Subcutaneous abdominal adipose tissue (tissue), 5 donors: ENCODE results near the gene CNKSR3.
A peak's percentile ranks its signal among the peaks of the same experiment; 100 is the strongest.

Experiments
- H3K27ac ChIP-seq: one replicate; pipeline ENCODE4 v1.7.0; 2013; ENCODE audit warnings: low read depth, mild to moderate bottlenecking, inconsistent platforms, low read length, moderate library complexity
- H3K27me3 ChIP-seq, 5 donors: one replicate each; pipeline ENCODE4 v1.7.0; 2013; ENCODE audit warnings: low read length in 5 of 5, inconsistent platforms in 1 of 5; ENCODE audit not compliant: control insufficient read depth in 5 of 5, insufficient read depth in 4 of 5
- H3K36me3 ChIP-seq, 5 donors: one replicate each; pipeline ENCODE4 v1.7.0; 2013; ENCODE audit warnings: low read length in 5 of 5; ENCODE audit not compliant: control insufficient read depth in 5 of 5, insufficient read depth in 5 of 5
- H3K4me1 ChIP-seq, 5 donors: one replicate each; pipeline ENCODE4 v1.7.0; 2013; ENCODE audit warnings: low read length in 5 of 5, mild to moderate bottlenecking in 3 of 5, moderate library complexity in 1 of 5; ENCODE audit not compliant: control insufficient read depth in 5 of 5, insufficient read depth in 5 of 5
- H3K4me3 ChIP-seq, 5 donors: one replicate each; pipeline ENCODE4 v1.7.0; 2013; ENCODE audit warnings: low read length in 5 of 5, low read depth in 1 of 5
- H3K9ac ChIP-seq, 5 donors: one replicate each; pipeline ENCODE4 v1.7.0; 2013; ENCODE audit warnings: low read length in 5 of 5, mild to moderate bottlenecking in 4 of 5, moderate library complexity in 3 of 5
- H3K9me3 ChIP-seq, 5 donors: one replicate each; pipeline ENCODE4 v1.7.0; 2013; ENCODE audit warnings: low read length in 5 of 5; ENCODE audit not compliant: control insufficient read depth in 5 of 5
- donor health status: healthy.
- donor health status: healthy.
- donor health status: healthy.
- donor health status: healthy.
- donor health status: healthy.

Gene CNKSR3

GRCh38 chr6:154380741-154381140 is 129.7 kb downstream of the CNKSR3 start:
- no peak overlapping the region for H3K27ac ChIP-seq
- peak overlapping the region in 1 of 5 donors; percentile 35 for H3K9ac ChIP-seq
- no peaks in the 10 kb centered on the region for H3K4me1 ChIP-seq
- H3K27me3 ChIP-seq = no peaks in the 10 kb centered on the region
- no peaks in the 10 kb centered on the region for H3K36me3 ChIP-seq
- H3K4me3 ChIP-seq = no peak overlapping the region
- peaks cover 0 to 4% (median 3%) of the 10 kb centered on the region in 5 donors for H3K9me3 ChIP-seq

DNA sequence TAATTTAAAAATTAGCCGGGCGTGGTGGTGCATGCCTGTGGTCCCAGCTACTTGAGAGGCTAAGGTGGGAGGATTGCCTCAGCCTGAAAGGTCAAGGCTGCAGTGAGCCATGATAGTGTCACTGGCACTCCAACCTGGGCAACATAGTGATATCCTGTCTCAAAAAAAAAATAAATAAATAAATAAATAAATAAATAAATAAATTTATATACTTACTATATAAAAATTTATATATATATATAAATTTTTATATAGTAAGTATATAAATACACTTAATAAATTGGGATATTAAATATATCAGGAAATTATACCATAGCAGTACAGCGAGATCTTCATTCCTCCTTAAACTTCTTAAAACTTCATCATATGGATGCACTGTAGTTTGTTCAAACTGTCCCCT is 130.9 kb downstream of the CNKSR3 start:
- Histone ChIP-seq H3K27ac (no peak overlapping the region), H3K4me1 (no peaks in the 10 kb centered on the region), H3K9me3 (peaks cover 0 to 4% (median 3%) of the 10 kb centered on the region in 5 donors), H3K9ac (no peak overlapping the region), H3K4me3 (no peak overlapping the region), H3K36me3 (no peaks in the 10 kb centered on the region), H3K27me3 (no peaks in the 10 kb centered on the region)

- Histone ChIP-seq H3K9ac (no peak overlapping the region), H3K4me1 (no peaks in the 10 kb centered on the region), H3K27ac (no peak overlapping the region), H3K27me3 (no peaks in the 10 kb centered on the region), H3K36me3 (no peaks in the 10 kb centered on the region), H3K9me3 (peaks cover 0 to 4% (median 3%) of the 10 kb centered on the region in 5 donors), H3K4me3 (no peak overlapping the region)
These were observed 132.0 kb downstream of the CNKSR3 start for GRCh38 chr6:154378518-154378917.

- no peak overlapping the region for H3K4me3 ChIP-seq
- H3K9me3 ChIP-seq = no peaks in the 10 kb centered on the region
- H3K27ac ChIP-seq = no peak overlapping the region
- no peaks in the 10 kb centered on the region for H3K36me3 ChIP-seq
- no peaks in the 10 kb centered on the region for H3K4me1 ChIP-seq
- no peaks in the 10 kb centered on the region for H3K27me3 ChIP-seq
- H3K9ac ChIP-seq = no peak overlapping the region
These were observed 132.8 kb downstream of the CNKSR3 start for GRCh38 chr6:154377726-154378125.

DNA sequence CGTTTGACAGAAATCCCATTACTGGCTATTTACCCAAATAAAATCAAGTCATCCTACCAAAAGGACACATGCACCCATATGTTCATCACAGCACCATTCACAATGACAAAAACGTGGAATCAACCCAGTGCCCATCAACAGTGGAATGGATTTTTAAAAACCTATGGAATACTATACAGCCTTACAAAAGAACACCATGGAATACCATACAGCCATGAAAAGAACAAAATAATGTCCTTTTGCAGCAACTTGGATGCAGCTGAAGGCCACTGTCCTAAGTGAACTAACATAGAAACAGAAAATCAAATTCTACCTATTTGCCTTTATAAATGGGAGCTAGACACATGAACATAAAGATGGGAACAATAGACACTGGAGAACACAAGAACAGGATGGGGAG is 136.5 kb downstream of the CNKSR3 start:
- Histone ChIP-seq H3K36me3 (no peaks in the 10 kb centered on the region), H3K9ac (no peak overlapping the region), H3K27ac (no peak overlapping the region), H3K27me3 (no peaks in the 10 kb centered on the region), H3K4me1 (no peaks in the 10 kb centered on the region), H3K9me3 (no peaks in the 10 kb centered on the region), H3K4me3 (no peak overlapping the region)

- H3K27ac ChIP-seq = no peak overlapping the region
- no peak overlapping the region for H3K4me3 ChIP-seq
- H3K27me3 ChIP-seq = no peaks in the 10 kb centered on the region
- H3K9me3 ChIP-seq = no peaks in the 10 kb centered on the region
- H3K36me3 ChIP-seq = no peaks in the 10 kb centered on the region
- peaks cover 0 to 3% (median 0%) of the 10 kb centered on the region in 5 donors for H3K4me1 ChIP-seq
- no peak overlapping the region for H3K9ac ChIP-seq
These were observed 139.2 kb downstream of the CNKSR3 start for GRCh38 chr6:154371281-154371680.

DNA sequence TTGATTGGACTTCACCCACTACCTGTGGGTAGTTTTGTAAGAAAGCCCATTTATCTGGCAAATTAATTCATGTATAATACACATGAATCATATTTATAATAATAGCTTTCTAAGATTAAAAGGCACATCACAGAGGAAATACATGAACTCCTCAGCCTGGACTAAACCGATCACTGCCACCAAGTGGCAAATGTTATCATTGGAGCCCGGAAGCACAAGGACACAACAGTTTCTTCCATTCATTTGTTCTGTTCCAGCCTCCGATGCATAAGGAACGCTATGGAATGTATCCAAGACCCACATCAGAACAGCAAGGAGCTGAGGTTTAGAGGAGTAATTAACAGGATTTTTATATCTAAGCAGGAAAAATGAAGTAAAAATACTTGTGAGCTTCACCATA is 139.9 kb downstream of the CNKSR3 start:
- Histone ChIP-seq H3K4me3 (no peak overlapping the region), H3K9me3 (no peaks in the 10 kb centered on the region), H3K9ac (no peak overlapping the region)

GRCh38 chr6:154367839-154368695 is 142.4 kb downstream of the CNKSR3 start:
- H3K4me1 ChIP-seq = peaks cover 0 to 3% (median 0%) of the 10 kb centered on the region in 5 donors
- H3K9me3 ChIP-seq = no peaks in the 10 kb centered on the region
- H3K27me3 ChIP-seq = no peaks in the 10 kb centered on the region
- H3K4me3 ChIP-seq = no peak overlapping the region
- no peak overlapping the region for H3K27ac ChIP-seq
- no peak overlapping the region for H3K9ac ChIP-seq
- H3K36me3 ChIP-seq = no peaks in the 10 kb centered on the region

More for the DNA sequence above, 139.9 kb downstream of the CNKSR3 start:
- Histone ChIP-seq H3K4me1 (peaks cover 0 to 3% (median 0%) of the 10 kb centered on the region in 5 donors), H3K36me3 (no peaks in the 10 kb centered on the region), H3K27ac (no peak overlapping the region), H3K27me3 (no peaks in the 10 kb centered on the region)

DNA sequence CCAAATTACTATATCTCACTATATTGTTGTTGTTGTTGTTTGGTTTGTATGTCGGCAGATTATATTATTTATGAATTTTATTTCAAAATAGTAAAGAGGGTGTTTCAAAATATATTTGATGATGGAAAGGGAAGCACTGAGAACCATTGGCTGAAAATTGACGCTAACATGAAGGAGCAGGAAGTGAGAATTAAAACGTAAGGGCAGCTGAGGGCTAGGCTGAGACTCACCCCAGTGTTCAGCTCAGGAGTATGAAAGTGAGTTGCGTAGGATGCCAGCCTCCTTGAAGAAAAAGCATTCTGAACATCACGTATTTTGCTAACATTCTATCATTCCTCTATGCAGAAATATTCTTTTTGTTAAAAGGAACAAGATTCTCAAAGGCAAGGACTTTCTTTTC is 143.1 kb downstream of the CNKSR3 start:
- no peaks in the 10 kb centered on the region for H3K9me3 ChIP-seq
- H3K27me3 ChIP-seq = no peaks in the 10 kb centered on the region
- H3K9ac ChIP-seq = no peak overlapping the region
- no peak overlapping the region for H3K4me3 ChIP-seq
- no peak overlapping the region for H3K27ac ChIP-seq
- peaks cover 0 to 3% (median 0%) of the 10 kb centered on the region in 5 donors for H3K4me1 ChIP-seq
- H3K36me3 ChIP-seq = no peaks in the 10 kb centered on the region

DNA sequence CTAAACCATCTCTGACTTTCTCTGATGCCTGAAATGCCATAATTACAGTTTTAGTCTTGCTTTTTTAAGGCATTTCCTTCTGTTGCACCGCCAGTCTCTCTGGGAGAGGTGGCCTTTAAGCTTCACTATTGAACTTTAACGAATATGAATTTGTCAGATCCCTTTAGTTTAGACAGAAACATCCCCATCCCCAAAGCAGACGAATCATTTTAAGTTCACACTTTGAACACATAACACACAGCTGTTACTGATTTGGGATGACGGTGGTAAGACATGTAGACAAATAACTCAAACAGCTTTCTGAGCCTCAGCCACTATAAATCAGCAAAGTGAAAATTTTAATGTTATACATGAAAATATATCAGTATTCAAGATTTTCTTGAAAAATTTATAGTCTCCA is 146.7 kb downstream of the CNKSR3 start:
- H3K9me3 ChIP-seq = no peaks in the 10 kb centered on the region
- no peak overlapping the region for H3K4me3 ChIP-seq
- peaks cover 0 to 3% (median 0%) of the 10 kb centered on the region in 5 donors for H3K4me1 ChIP-seq
- no peaks in the 10 kb centered on the region for H3K36me3 ChIP-seq
- H3K27ac ChIP-seq = no peak overlapping the region
- H3K27me3 ChIP-seq = no peaks in the 10 kb centered on the region
- H3K9ac ChIP-seq = no peak overlapping the region
